HG02571 (cell line): ENCODE data around the gene CYB561A3.

Experiments
- ATAC-seq: cut with Tn5 transposase; IDR thresholded peaks from one replicate; pipeline ENCODE4 v1.9.1; 2021; ENCODE audit warnings: mild to moderate bottlenecking, moderate library complexity; ENCODE audit not compliant: unreplicated experiment

Gene CYB561A3

GRCh38 chr11:61329871-61330270 is 31.8 kb downstream of the CYB561A3 start:
- ATAC-seq, result no peak

GRCh38 chr11:61328351-61328750 is 33.3 kb downstream of the CYB561A3 start:
- no peak for ATAC-seq

- no peak for ATAC-seq
These were observed 34.0 kb downstream of the CYB561A3 start for GRCh38 chr11:61327669-61328071.

- no peak for ATAC-seq
These were observed 35.9 kb downstream of the CYB561A3 start for GRCh38 chr11:61325649-61326414.

- ATAC-seq, result no peak
These were observed 46.4 kb downstream of the CYB561A3 start for GRCh38 chr11:61315260-61315659.

GRCh38 chr11:61310749-61311148 is 50.9 kb downstream of the CYB561A3 start:
- ATAC-seq, result no peak

GRCh38 chr11:61309739-61310138 is 51.9 kb downstream of the CYB561A3 start:
- ATAC-seq, result no peak

GRCh38 chr11:61309141-61309540 is 52.5 kb downstream of the CYB561A3 start:
- no peak for ATAC-seq

GRCh38 chr11:61307354-61307753 is 54.3 kb downstream of the CYB561A3 start:
- ATAC-seq, result no peak

GRCh38 chr11:61306221-61306620 is 55.5 kb downstream of the CYB561A3 start:
- ATAC-seq, result no peak

- no peak for ATAC-seq
These were observed 56.3 kb downstream of the CYB561A3 start for GRCh38 chr11:61305417-61305816.

GRCh38 chr11:61303725-61304124 is 58.0 kb downstream of the CYB561A3 start:
- no peak for ATAC-seq

GRCh38 chr11:61302550-61302949 is 59.1 kb downstream of the CYB561A3 start:
- no peak for ATAC-seq
